SK-N-SH (cell line): ENCODE measurements around the gene OGFOD1. TPM values are rescaled to one million over a fixed set of nuclear protein-coding genes. Genes with fewer than 3 reads are reported as not detected.

Experiments
- CTCF ChIA-PET: fragments of 300-600, 350-600 bp; formaldehyde crosslinking; extraction: SDS; loops from one replicate; lab custom pipeline; 2021; lab: Yijun Ruan, JAX
- POLR2A ChIA-PET: fragments of 350-600 bp; sonication (Branson Sonifier 250); formaldehyde crosslinking; extraction: SDS; loops from one replicate; lab custom pipeline; 2020; ENCODE audit warnings: antibody characterized with exemption, inconsistent platforms; lab: Yijun Ruan, JAX
- DNase-seq: peaks from one replicate; pipeline ENCODE4 v3.0.0; 2012
- H2AFZ ChIP-seq: fragments of 200-600 bp; sonication (generic); 2 replicates; pipeline ENCODE4 v1.8.1; 2016; ENCODE audit warnings: antibody characterized with exemption, mild to moderate bottlenecking, low read depth
- H3F3A ChIP-seq: fragments of 200-600 bp; sonication (generic); replicated peaks from 2 replicates; pipeline ENCODE3; 2016; ENCODE audit warnings: antibody characterized with exemption, mild to moderate bottlenecking; ENCODE audit not compliant: insufficient read depth
- H3K27ac ChIP-seq, 2 experiments: fragments of 200-500 bp in 1 of 2; fragments of 200-600 bp in 1 of 2; sonication (Bioruptor generic) in 1 of 2; sonication (generic), shearing (Covaris generic) in 1 of 2; 2 replicates each; pipeline versions ENCODE4 v1.5.1 to v1.6.1; 2014 to 2016; ENCODE audit warnings: low read depth in 2 of 2, inconsistent platforms in 1 of 2, low read length in 1 of 2, mild to moderate bottlenecking in 1 of 2, mixed read lengths in 1 of 2
- H3K27me3 ChIP-seq: fragments of 200-600 bp; sonication (generic), shearing (Covaris generic); 2 replicates; pipeline ENCODE4 v1.6.1; 2016; ENCODE audit warnings: mixed run types; ENCODE audit not compliant: insufficient read depth
- H3K36me3 ChIP-seq, 2 experiments: fragments of 200-500 bp in 1 of 2; fragments of 200-600 bp in 1 of 2; sonication (Bioruptor generic) in 1 of 2; sonication (generic) in 1 of 2; replicated peaks in 1 of 2; 2 replicates each; pipeline versions ENCODE3 to v1.5.1; 2014 to 2016; ENCODE audit warnings: low read length in 1 of 2, mild to moderate bottlenecking in 1 of 2; ENCODE audit not compliant: insufficient read depth in 2 of 2, control insufficient read depth in 1 of 2
- H3K4me1 ChIP-seq, 2 experiments: fragments of 200-500 bp in 1 of 2; fragments of 200-600 bp in 1 of 2; sonication (Bioruptor generic) in 1 of 2; sonication (generic), shearing (Covaris generic) in 1 of 2; 2 replicates each; pipeline versions ENCODE4 v1.5.1 to v1.6.1; 2014 to 2016; ENCODE audit warnings: low read depth in 1 of 2, low read length in 1 of 2, mixed run types in 1 of 2; ENCODE audit not compliant: insufficient read depth in 2 of 2, control insufficient read depth in 1 of 2
- H3K4me2 ChIP-seq: fragments of 200-600 bp; sonication (generic), shearing (Covaris generic); 2 replicates; pipeline ENCODE4 v1.6.1; 2017; ENCODE audit warnings: mixed run types
- H3K4me3 ChIP-seq, 2 experiments: fragments of 200-500 bp in 1 of 2; fragments of 200-600 bp in 1 of 2; sonication (Bioruptor generic) in 1 of 2; sonication (generic), shearing (Covaris generic) in 1 of 2; 2 replicates each; pipeline versions ENCODE4 v1.5.1 to v1.8.1; 2014 to 2016; ENCODE audit warnings: low read depth in 2 of 2, inconsistent platforms in 1 of 2, low read length in 1 of 2, mild to moderate bottlenecking in 1 of 2, mixed read lengths in 1 of 2, moderate library complexity in 1 of 2
- H3K79me2 ChIP-seq: fragments of 200-600 bp; sonication (generic); 2 replicates; pipeline ENCODE4 v1.8.1; 2017; ENCODE audit warnings: mild to moderate bottlenecking; ENCODE audit not compliant: insufficient read depth
- H3K9ac ChIP-seq: fragments of 200-600 bp; sonication (generic); 2 replicates; pipeline ENCODE4 v1.6.1; 2017; ENCODE audit warnings: mixed run types
- H3K9me2 ChIP-seq: fragments of 200-600 bp; sonication (generic); 2 replicates; pipeline ENCODE4 v1.6.1; 2017; ENCODE audit warnings: mixed run types
- H3K9me3 ChIP-seq: fragments of 200-600 bp; sonication (generic); 2 replicates; pipeline ENCODE4 v1.6.1; 2017; ENCODE audit warnings: mixed run types, mild to moderate bottlenecking, moderate library complexity
- H4K20me1 ChIP-seq: fragments of 200-600 bp; sonication (generic); 2 replicates; pipeline ENCODE4 v1.6.1; 2017; ENCODE audit warnings: mild to moderate bottlenecking, mixed run types; ENCODE audit not compliant: insufficient read depth
- ELF1 ChIP-seq: IDR thresholded peaks from 2 replicates; pipeline ENCODE4 v1.4.0; 2012
- EP300 ChIP-seq, 2 experiments: IDR thresholded peaks; 2 replicates each; pipeline versions ENCODE4 v1.4.0 to v1.6.1; 2012; ENCODE audit warnings: borderline replicate concordance in 1 of 2, low read depth in 1 of 2, low read length in 1 of 2
- EZH2phosphoT487 ChIP-seq: fragments of 200-600 bp; sonication (generic); IDR thresholded peaks from 2 replicates; pipeline ENCODE4 v1.6.1; 2017; ENCODE audit warnings: low read depth, mixed run types, mild to moderate bottlenecking, antibody characterized with exemption, moderate library complexity, borderline replicate concordance
- FOXM1 ChIP-seq: IDR thresholded peaks from 2 replicates; pipeline ENCODE4 v1.4.0; 2012; ENCODE audit warnings: low read depth, mild to moderate bottlenecking
- GATA2 ChIP-seq: sonication (generic); formaldehyde crosslinking; IDR thresholded peaks from 2 replicates; pipeline ENCODE4 v1.5.0; 2020; ENCODE audit warnings: mild to moderate bottlenecking, missing genetic modification reagents
- IRF3 ChIP-seq: fragments of 150-350 bp; IDR thresholded peaks from 2 replicates; pipeline ENCODE4 v1.6.1; 2016; ENCODE audit warnings: mild to moderate bottlenecking, low read depth, low read length
- MEF2A ChIP-seq: IDR thresholded peaks from 2 replicates; pipeline ENCODE4 v1.4.0; 2012; ENCODE audit warnings: low read depth, borderline replicate concordance
- MXI1 ChIP-seq: IDR thresholded peaks from 2 replicates; pipeline ENCODE4 v1.6.1; 2012; ENCODE audit warnings: mild to moderate bottlenecking, low read depth, low read length, improper control_type of control experiment
- NRF1 ChIP-seq: IDR thresholded peaks from 2 replicates; pipeline ENCODE4 v1.6.1; 2012; ENCODE audit warnings: low read depth, mild to moderate bottlenecking, low read length
- POLR2AphosphoS5 ChIP-seq: IDR thresholded peaks from 2 replicates; pipeline ENCODE4 v1.6.1; 2012; ENCODE audit warnings: low read depth, low read length
- REST ChIP-seq: IDR thresholded peaks from 2 replicates; pipeline ENCODE4 v1.6.1; 2012; ENCODE audit warnings: mild to moderate bottlenecking, low read depth, low read length, moderate library complexity
- RFX5 ChIP-seq: IDR thresholded peaks from 2 replicates; pipeline ENCODE4 v1.6.1; 2012; ENCODE audit warnings: mild to moderate bottlenecking, improper control_type of control experiment, low read length
- SMC3 ChIP-seq: IDR thresholded peaks from 2 replicates; pipeline ENCODE4 v1.6.1; 2012; ENCODE audit warnings: low read depth, low read length, improper control_type of control experiment
- TAF1 ChIP-seq: IDR thresholded peaks from 2 replicates; pipeline ENCODE4 v1.6.1; 2012; ENCODE audit warnings: low read depth, mild to moderate bottlenecking, low read length, moderate library complexity, borderline replicate concordance
- TCF12 ChIP-seq: IDR thresholded peaks from 2 replicates; pipeline ENCODE4 v1.4.0; 2012
- TEAD4 ChIP-seq: IDR thresholded peaks from 2 replicates; pipeline ENCODE4 v1.4.0; 2012; ENCODE audit warnings: mild to moderate bottlenecking, borderline replicate concordance; ENCODE audit not compliant: insufficient read depth
- USF1 ChIP-seq: IDR thresholded peaks from 2 replicates; pipeline ENCODE4 v1.4.0; 2012; ENCODE audit warnings: low read depth, borderline replicate concordance
- WGBS: methylation state at CpG from one replicate; pipeline ENCODE4 v1.1.6; 2017; ENCODE audit warnings: low lambda C conversion rate; 5-methylcytosine and 5-hydroxymethylcytosine counted together
- polyA plus RNA-seq, 3 experiments: library from polyadenylated mRNA; depleted of rRNA; stranded (reverse); fragments of >200 nt; gene quantifications; 2 replicates each; pipeline ENCODE4 v1.2.3, GENCODE V29; 2012
- TF ChIP-seq, protein P1 (sequence below): IDR thresholded peaks from 2 replicates; pipeline ENCODE4 v1.4.0; 2012; ENCODE audit warnings: low read depth, borderline replicate concordance
- TF ChIP-seq, protein P2 (sequence below): IDR thresholded peaks from 2 replicates; pipeline ENCODE4; 2012

The OGFOD1 gene
- polyA plus RNA-seq, 1 of the 3 experiments (the other 2 are of a cell fraction) = 35.6 TPM

GRCh38 chr16:56520251-56520577 is 68.9 kb downstream of the OGFOD1 start:
- Histone ChIP-seq H2AFZ (peak overlapping the region; percentile 95), H3K9me2 (no peaks in the 10 kb centered on the region), H3K79me2 (peaks cover 45% of the 10 kb centered on the region), H3K27ac (peak overlapping the region; percentile 73 to 75), H3K9me3 (no peaks in the 10 kb centered on the region), H3K9ac (peak overlapping the region; percentile 85), H3K4me3 (peak overlapping the region; percentile 86 to 89), H3F3A (peaks cover 4% of the 10 kb centered on the region), H3K27me3 (no peaks in the 10 kb centered on the region), H3K4me2 (peak overlapping the region; percentile 87), H3K4me1 (peaks cover 12 to 20% of the 10 kb centered on the region in 2 experiments; a peak in 3 of 4 replicates)
- DNase-seq = no peak
- ChIA-PET POLR2A (no interaction called here), CTCF (interaction anchor here (1.3 kb wide), 1 partner anchor 84 kb away, joined by 4 read pairs; no protein-coding TSS in a partner anchor)
- 30% methylated on average over 4 of the region's 4 CpGs for WGBS
- TF ChIP-seq RFX5 = no peak
- TF ChIP-seq MXI1 = no peak
- TF ChIP-seq ELF1 = no peak
- TF ChIP-seq MEF2A = no peak
- TF ChIP-seq, all 33 proteins: peak for 0
- Histone ChIP-seq H3K36me3 (no peaks in the 10 kb centered on the region), H4K20me1 (peaks cover 16% of the 10 kb centered on the region)

GRCh38 chr16:56525236-56525635 is 73.9 kb downstream of the OGFOD1 start:
- Histone ChIP-seq H3F3A (peaks cover 9% of the 10 kb centered on the region), H3K9ac (no peak overlapping the region), H4K20me1 (no peaks in the 10 kb centered on the region), H3K27ac (peak overlapping the region; percentile 65 to 76), H3K4me3 (0 out of 4 replicates have a peak overlapping the region, but pooled peaks of 1 of the 2 experiments have one; percentile 4), H3K4me2 (peak overlapping the region; percentile 35; the same call in 1 of the 2 replicates), H3K9me3 (no peaks in the 10 kb centered on the region), H2AFZ (peak overlapping the region; percentile 84), H3K36me3 (no peaks in the 10 kb centered on the region), H3K27me3 (no peaks in the 10 kb centered on the region), H3K79me2 (no peaks in the 10 kb centered on the region), H3K4me1 (peaks cover 5 to 13% of the 10 kb centered on the region in 2 experiments; a peak in 2 of 4 replicates), H3K9me2 (no peaks in the 10 kb centered on the region)
- DNase-seq = peak; percentile 36
- 36% methylated on average over 9 of the region's 9 CpGs for WGBS
- ChIA-PET CTCF (no interaction called here), POLR2A (no interaction called here)
- TF ChIP-seq, protein P1, sequence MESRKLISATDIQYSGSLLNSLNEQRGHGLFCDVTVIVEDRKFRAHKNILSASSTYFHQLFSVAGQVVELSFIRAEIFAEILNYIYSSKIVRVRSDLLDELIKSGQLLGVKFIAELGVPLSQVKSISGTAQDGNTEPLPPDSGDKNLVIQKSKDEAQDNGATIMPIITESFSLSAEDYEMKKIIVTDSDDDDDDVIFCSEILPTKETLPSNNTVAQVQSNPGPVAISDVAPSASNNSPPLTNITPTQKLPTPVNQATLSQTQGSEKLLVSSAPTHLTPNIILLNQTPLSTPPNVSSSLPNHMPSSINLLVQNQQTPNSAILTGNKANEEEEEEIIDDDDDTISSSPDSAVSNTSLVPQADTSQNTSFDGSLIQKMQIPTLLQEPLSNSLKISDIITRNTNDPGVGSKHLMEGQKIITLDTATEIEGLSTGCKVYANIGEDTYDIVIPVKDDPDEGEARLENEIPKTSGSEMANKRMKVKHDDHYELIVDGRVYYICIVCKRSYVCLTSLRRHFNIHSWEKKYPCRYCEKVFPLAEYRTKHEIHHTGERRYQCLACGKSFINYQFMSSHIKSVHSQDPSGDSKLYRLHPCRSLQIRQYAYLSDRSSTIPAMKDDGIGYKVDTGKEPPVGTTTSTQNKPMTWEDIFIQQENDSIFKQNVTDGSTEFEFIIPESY = no peak
- TF ChIP-seq REST = no peak
- TF ChIP-seq POLR2AphosphoS5 = peak; percentile 21; the same call in 1 of the 2 replicates
- TF ChIP-seq TEAD4 = peak; percentile 34; the same call in 1 of the 2 replicates
- TF ChIP-seq MXI1 = no peak
- no peak for TF ChIP-seq FOXM1
- peak; percentile 94 for TF ChIP-seq TCF12
- TF ChIP-seq TAF1 = no peak
- no peak for TF ChIP-seq USF1
- no peak for TF ChIP-seq IRF3
- TF ChIP-seq GATA2 = no peak
- no peak for TF ChIP-seq SMC3
- TF ChIP-seq EZH2phosphoT487 = no peak
- TF ChIP-seq, protein P2, sequence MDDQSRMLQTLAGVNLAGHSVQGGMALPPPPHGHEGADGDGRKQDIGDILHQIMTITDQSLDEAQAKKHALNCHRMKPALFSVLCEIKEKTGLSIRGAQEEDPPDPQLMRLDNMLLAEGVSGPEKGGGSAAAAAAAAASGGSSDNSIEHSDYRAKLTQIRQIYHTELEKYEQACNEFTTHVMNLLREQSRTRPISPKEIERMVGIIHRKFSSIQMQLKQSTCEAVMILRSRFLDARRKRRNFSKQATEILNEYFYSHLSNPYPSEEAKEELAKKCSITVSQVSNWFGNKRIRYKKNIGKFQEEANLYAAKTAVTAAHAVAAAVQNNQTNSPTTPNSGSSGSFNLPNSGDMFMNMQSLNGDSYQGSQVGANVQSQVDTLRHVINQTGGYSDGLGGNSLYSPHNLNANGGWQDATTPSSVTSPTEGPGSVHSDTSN = peak; percentile 46; the same call in 1 of the 2 replicates
- no peak for TF ChIP-seq NRF1
- peak in 1 of 2 experiments; percentile 16; a peak in 1 of 4 replicates for TF ChIP-seq EP300 (IDR thresholded peaks at IDR 0.05; ENCODE audit: borderline replicate concordance in 1 of 2, low read depth in 1 of 2, low read length in 1 of 2)
